Measurements from ENCODE around the gene SEZ6L2. TPM values are rescaled to one million over a fixed set of nuclear protein-coding genes. Genes with fewer than 3 reads are reported as not detected.

The SEZ6L2 gene
- total RNA-seq, 1 experiment from 2014 or later, result 46.5 TPM

DNA sequence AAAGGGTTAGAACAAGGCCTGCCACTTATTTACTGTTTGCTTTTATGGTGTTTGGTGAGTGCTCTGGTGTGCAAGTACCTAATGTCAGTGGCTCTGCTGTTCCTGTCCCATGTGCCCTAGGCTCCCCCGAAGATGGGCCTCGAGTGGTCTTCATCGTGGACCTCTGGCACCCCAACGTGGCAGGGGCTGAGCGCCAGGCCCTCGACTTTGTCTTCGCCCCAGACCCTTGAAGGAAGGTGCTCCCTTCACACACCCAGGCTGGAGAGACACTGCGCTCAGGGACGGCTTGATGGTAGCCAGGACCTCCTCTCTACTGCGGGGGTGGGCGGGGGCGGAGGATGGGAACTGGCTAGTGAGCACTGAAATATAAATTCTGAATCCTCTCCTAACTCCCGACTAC is 6.3 kb upstream of the SEZ6L2 start:
- H3K27me3 ChIP-seq (ENCODE audit: insufficient read depth, low read depth), result no peaks in the 10 kb centered on the region
- TF ChIP-seq CTCF (conservative IDR thresholded peaks at IDR 0.05), result no peak
- TF ChIP-seq EZH2 (IDR thresholded peaks at IDR 0.05; ENCODE audit: low read depth), result no peak
- no peak overlapping the region for H3K4me2 ChIP-seq
- POLR2A ChIA-PET (ENCODE audit: unreplicated experiment), result no interaction called here
- no peak for DNase-seq
- H3K9me3 ChIP-seq (ENCODE audit: insufficient read depth, low read depth), result no peaks in the 10 kb centered on the region
- BruUV-seq (replicated peaks), result no TSS peak
- H3K4me1 ChIP-seq (replicated peaks; ENCODE audit: insufficient read depth), result peaks cover 6% of the 10 kb centered on the region; the same call in 1 of the 2 replicates
- H2AFZ ChIP-seq, result no peak overlapping the region
- CTCF ChIA-PET, result no interaction called here
- H3F3A ChIP-seq (ENCODE audit: insufficient read depth, low read depth), result peaks cover 4% of the 10 kb centered on the region; the same call in 1 of the 2 replicates
- 0 out of 2 replicates have a peak, but pooled peaks cover 5% of the 10 kb centered on the region for H3K79me2 ChIP-seq (ENCODE audit: low read depth)
- intact Hi-C loops (cut with micrococcal nuclease; ENCODE audit: unreplicated experiment), result no loop called here
- H3K27ac ChIP-seq, result no peak overlapping the region
- H3K36me3 ChIP-seq (ENCODE audit: low read depth), result no peaks in the 10 kb centered on the region
- H3K9me2 ChIP-seq (ENCODE audit: insufficient read depth), result no peaks in the 10 kb centered on the region
- H4K20me1 ChIP-seq (ENCODE audit: insufficient read depth), result no peaks in the 10 kb centered on the region
- no peak overlapping the region for H3K4me3 ChIP-seq

- Histone ChIP-seq H3K27ac (no peak overlapping the region), H3K9me2 (ENCODE audit: insufficient read depth) (no peaks in the 10 kb centered on the region), H3K79me2 (ENCODE audit: low read depth) (0 out of 2 replicates have a peak, but pooled peaks cover 5% of the 10 kb centered on the region), H3K4me1 (replicated peaks; ENCODE audit: insufficient read depth) (peaks cover 6% of the 10 kb centered on the region; the same call in 1 of the 2 replicates), H3K27me3 (ENCODE audit: insufficient read depth, low read depth) (no peaks in the 10 kb centered on the region), H3K4me2 (no peak overlapping the region), H3F3A (ENCODE audit: insufficient read depth, low read depth) (peaks cover 4% of the 10 kb centered on the region; the same call in 1 of the 2 replicates), H3K36me3 (ENCODE audit: low read depth) (no peaks in the 10 kb centered on the region), H4K20me1 (ENCODE audit: insufficient read depth) (no peaks in the 10 kb centered on the region), H3K4me3 (no peak overlapping the region), H2AFZ (no peak overlapping the region), H3K9me3 (ENCODE audit: insufficient read depth, low read depth) (no peaks in the 10 kb centered on the region)
- POLR2A ChIA-PET (ENCODE audit: unreplicated experiment), result interaction anchor here (0.7 kb wide), 1 partner anchor 205 kb away, joined by 18 read pairs; no protein-coding TSS in a partner anchor
- DNase-seq, result no peak
- TSS peak; percentile 9 for BruUV-seq (replicated peaks)
- intact Hi-C loops (cut with micrococcal nuclease; ENCODE audit: unreplicated experiment), result no loop called here
- no peak for TF ChIP-seq CTCF (conservative IDR thresholded peaks at IDR 0.05)
- TF ChIP-seq EZH2 (IDR thresholded peaks at IDR 0.05; ENCODE audit: low read depth), result no peak
- CTCF ChIA-PET, result interaction anchor here (0.7 kb wide), 1 partner anchor 137 kb away, joined by 4 read pairs; no protein-coding TSS in a partner anchor
Observed at GRCh38 chr16:29904947-29905346, 5.6 kb upstream of the SEZ6L2 start.

DNA sequence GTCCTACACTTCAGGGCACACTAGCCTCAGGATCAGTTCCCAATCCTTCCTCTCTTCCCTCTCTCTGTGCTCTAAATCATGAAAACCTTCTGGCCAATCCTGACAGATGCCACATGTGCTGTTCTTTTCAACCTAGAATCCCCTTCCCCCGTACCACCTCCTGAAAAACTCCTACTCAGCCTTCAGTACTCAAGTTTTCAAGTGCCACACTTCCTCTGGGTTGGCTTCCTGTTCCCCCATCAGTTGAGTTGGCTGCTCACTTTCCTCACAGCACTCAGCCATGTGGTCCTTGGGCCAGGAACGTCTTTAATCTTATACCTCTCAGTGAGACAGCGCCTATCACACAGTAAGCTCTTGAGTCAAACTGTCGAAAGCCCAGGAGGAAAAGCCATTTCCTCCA is 4.2 kb upstream of the SEZ6L2 start:
- Histone ChIP-seq H3K27ac (no peak overlapping the region), H2AFZ (no peak overlapping the region), H3K4me3 (no peak overlapping the region), H3K9me3 (ENCODE audit: insufficient read depth, low read depth) (no peaks in the 10 kb centered on the region), H3K4me1 (replicated peaks; ENCODE audit: insufficient read depth) (peaks cover 10% of the 10 kb centered on the region; the same call in 1 of the 2 replicates), H4K20me1 (ENCODE audit: insufficient read depth) (no peaks in the 10 kb centered on the region), H3K9me2 (ENCODE audit: insufficient read depth) (no peaks in the 10 kb centered on the region), H3K4me2 (no peak overlapping the region), H3F3A (ENCODE audit: insufficient read depth, low read depth) (peaks cover 9% of the 10 kb centered on the region), H3K36me3 (ENCODE audit: low read depth) (no peaks in the 10 kb centered on the region), H3K79me2 (ENCODE audit: low read depth) (0 out of 2 replicates have a peak, but pooled peaks cover 5% of the 10 kb centered on the region), H3K27me3 (ENCODE audit: insufficient read depth, low read depth) (no peaks in the 10 kb centered on the region)
- no peak for TF ChIP-seq EZH2 (IDR thresholded peaks at IDR 0.05; ENCODE audit: low read depth)
- ChIA-PET POLR2A (ENCODE audit: unreplicated experiment) (no interaction called here), CTCF (no interaction called here)
- DNase-seq, result no peak
- BruUV-seq (replicated peaks), result TSS peak; percentile 17
- intact Hi-C loops (cut with micrococcal nuclease; ENCODE audit: unreplicated experiment), result no loop called here

GRCh38 chr16:29901607-29901945 is 2.2 kb upstream of the SEZ6L2 start:
- peak overlapping the region; percentile 100; the same call in 1 of the 2 replicates for H3K4me2 ChIP-seq
- POLR2A ChIA-PET (ENCODE audit: unreplicated experiment), result no interaction called here
- H3F3A ChIP-seq (ENCODE audit: insufficient read depth, low read depth), result peaks cover 10% of the 10 kb centered on the region
- no TSS peak for BruUV-seq (replicated peaks)
- no peak overlapping the region for H2AFZ ChIP-seq
- TF ChIP-seq CTCF (conservative IDR thresholded peaks at IDR 0.05), result no peak
- TF ChIP-seq EZH2 (IDR thresholded peaks at IDR 0.05; ENCODE audit: low read depth), result no peak
- no peaks in the 10 kb centered on the region for H3K9me3 ChIP-seq (ENCODE audit: insufficient read depth, low read depth)
- H3K9me2 ChIP-seq (ENCODE audit: insufficient read depth), result no peaks in the 10 kb centered on the region
- no peaks in the 10 kb centered on the region for H3K27me3 ChIP-seq (ENCODE audit: insufficient read depth, low read depth)
- peak overlapping the region; percentile 72; the same call in 1 of the 2 replicates for H3K4me3 ChIP-seq
- H3K4me1 ChIP-seq (replicated peaks; ENCODE audit: insufficient read depth), result peaks cover 16% of the 10 kb centered on the region; the same call in 1 of the 2 replicates
- no peaks in the 10 kb centered on the region for H3K36me3 ChIP-seq (ENCODE audit: low read depth)
- H4K20me1 ChIP-seq (ENCODE audit: insufficient read depth), result no peaks in the 10 kb centered on the region
- DNase-seq, result no peak
- CTCF ChIA-PET, result no interaction called here
- H3K27ac ChIP-seq, result no peak overlapping the region
- 0 out of 2 replicates have a peak, but pooled peaks cover 5% of the 10 kb centered on the region for H3K79me2 ChIP-seq (ENCODE audit: low read depth)
- intact Hi-C loops (cut with micrococcal nuclease; ENCODE audit: unreplicated experiment), result no loop called here

All from PC-9 (cell line).